Measurements from ENCODE around the gene MTG2.

GRCh38 chr20:62133864-62134263, 49.0 kb upstream of the MTG2 start:
- TF ChIP-seq, protein P1, sequence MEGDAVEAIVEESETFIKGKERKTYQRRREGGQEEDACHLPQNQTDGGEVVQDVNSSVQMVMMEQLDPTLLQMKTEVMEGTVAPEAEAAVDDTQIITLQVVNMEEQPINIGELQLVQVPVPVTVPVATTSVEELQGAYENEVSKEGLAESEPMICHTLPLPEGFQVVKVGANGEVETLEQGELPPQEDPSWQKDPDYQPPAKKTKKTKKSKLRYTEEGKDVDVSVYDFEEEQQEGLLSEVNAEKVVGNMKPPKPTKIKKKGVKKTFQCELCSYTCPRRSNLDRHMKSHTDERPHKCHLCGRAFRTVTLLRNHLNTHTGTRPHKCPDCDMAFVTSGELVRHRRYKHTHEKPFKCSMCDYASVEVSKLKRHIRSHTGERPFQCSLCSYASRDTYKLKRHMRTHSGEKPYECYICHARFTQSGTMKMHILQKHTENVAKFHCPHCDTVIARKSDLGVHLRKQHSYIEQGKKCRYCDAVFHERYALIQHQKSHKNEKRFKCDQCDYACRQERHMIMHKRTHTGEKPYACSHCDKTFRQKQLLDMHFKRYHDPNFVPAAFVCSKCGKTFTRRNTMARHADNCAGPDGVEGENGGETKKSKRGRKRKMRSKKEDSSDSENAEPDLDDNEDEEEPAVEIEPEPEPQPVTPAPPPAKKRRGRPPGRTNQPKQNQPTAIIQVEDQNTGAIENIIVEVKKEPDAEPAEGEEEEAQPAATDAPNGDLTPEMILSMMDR (conservative IDR thresholded peaks at IDR 0.05; ENCODE audit: low read depth, low read length) = peak; percentile 18; the same call in 1 of the 2 replicates
- no peak for TF ChIP-seq POLR2A (IDR thresholded peaks at IDR 0.05; ENCODE audit: low read depth, low read length)

Measured in IMR-90 (cell line).